Activated CD4-positive, alpha-beta T cell treated with anti-CD3 and anti-CD28 coated beads, Interleukin-2, amount 50 U/mL, for 48 hours (primary cell): ENCODE measurements around the gene KRT6A.

Experiments
- DNase-seq, 2 experiments: peaks; one replicate each; pipeline ENCODE4 v3.0.0-alpha.2; 2020

The KRT6A gene

GRCh38 chr12:52493172-52493571 is at the start of gene KRT6A:
KRT6A (minus strand) TSS chr12:52493257; CDS start chr12:52493188, 69 bp downstream.
- no peak for DNase-seq

DNA sequence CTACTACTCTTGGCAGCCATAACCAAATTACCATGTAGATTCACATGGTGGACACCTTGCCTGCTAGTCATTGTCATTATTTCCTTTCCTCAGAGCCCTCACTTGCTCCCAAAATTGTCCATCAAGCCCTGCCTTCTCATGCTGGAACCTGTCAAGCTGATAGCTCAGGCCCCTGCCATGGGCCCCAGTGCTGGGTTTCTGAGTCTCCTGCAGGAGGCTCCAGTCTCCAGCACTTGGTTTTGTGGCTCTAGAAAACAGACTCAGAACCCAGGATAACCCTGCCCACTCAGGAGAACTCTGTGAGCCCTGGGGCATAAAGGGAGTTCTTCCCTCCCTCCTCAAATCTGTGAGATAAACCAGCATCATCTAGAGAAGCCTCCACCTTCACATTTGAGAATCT is 49.1 kb upstream of the KRT6A start:
- no peak for DNase-seq

GRCh38 chr12:52541709-52542108 is 48.7 kb upstream of the KRT6A start:
- DNase-seq: no peak

DNA sequence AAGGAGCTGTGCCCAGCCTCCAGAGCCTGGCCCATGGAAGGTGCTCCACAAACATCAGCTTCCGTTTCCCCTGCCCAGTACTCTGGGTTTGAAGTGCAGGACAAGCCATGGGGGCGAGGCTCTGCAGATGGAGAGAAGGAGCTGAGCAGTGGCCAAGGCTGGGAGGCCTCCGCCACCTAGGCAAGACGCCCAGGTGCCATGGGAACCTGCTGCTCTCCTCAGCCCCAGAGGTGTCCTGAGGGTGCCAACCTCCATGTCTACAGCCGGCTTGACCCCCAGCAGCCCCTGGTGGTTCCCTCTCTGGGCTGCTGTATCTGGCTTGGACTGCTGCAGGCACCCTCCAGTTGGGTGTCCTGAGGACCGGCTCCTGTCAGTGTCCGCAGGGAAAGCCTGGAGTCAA is 47.5 kb upstream of the KRT6A start:
- DNase-seq: no peak

- no peak for DNase-seq
Observed at GRCh38 chr12:52539821-52540173, 46.7 kb upstream of the KRT6A start.

GRCh38 chr12:52539083-52539820 is 46.2 kb upstream of the KRT6A start:
- no peak for DNase-seq

GRCh38 chr12:52537101-52537500 is 44.0 kb upstream of the KRT6A start:
- no peak for DNase-seq

DNA sequence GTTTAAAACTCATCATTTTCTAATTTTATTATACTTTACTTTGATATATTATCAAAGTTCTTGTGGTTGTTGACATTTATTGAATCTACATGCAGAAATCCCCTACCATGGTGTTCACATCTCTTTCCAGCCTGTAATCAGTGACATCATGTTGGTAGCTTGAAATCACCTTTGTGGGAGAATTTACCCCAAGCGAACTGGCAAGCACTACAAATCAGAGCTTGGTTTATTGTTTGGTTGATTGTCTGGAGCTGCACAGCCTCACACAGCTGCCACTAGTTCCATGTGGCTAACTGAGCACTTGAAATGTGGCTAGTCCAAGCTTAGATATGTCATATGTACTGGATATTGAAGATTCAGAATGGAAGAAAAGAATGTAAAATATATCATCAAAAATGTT is 42.5 kb upstream of the KRT6A start:
- no peak for DNase-seq

DNA sequence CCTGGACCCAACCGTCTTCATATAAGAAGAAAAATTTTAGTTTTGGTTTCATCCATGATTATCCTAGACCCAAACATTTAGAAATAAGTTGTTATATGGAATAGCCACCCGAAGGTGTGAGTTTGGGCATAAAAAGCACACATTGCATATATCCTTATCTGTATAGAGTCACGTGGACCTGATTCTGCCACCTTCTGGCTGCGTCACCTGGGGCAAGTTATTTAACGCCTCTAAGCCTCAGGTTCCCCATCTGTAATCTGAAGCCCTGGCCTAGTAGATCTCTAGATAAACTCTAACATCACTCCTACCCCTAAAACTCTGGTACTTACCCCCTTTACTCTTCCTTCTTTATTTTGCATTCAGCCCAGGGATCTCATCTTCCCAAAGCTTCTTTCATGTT is 41.4 kb upstream of the KRT6A start:
- DNase-seq: no peak

DNA sequence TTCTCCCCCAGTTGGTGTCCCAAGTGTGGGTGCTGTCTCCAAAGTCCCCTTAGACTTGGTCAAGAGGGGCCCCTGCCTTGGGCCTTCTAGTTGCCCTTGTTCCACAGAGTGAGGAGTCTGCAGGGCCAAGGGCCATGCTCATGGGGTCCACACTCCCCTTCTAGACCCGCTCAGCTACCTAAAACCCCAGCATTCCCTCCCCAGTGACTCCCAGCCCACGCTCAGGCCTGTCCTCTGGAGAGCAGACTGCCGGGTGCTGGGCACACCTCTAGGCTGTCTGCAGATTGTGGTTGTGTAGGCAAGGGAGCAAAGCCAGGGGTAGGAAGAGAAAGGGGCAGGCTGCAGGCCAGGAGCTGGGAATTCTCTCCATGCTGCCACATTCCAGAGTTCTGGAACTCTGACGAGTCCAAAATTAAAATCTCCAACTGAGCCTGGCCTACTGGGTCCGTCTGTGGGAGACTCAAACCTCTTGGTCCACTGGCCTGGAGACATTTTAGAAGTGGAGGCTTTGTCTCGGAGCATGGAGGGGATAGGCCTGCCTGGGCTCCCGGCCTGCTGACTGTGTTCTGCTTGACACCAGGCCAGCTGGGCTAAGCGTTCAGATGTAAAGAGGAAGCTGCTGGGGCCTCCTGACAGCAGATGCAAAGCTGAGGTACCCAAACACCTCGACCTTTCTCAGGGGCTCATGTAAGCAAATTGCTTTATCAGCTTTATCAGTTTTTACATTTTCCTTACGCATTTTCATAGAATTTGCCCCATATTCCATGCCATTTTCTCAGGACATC is 40.8 kb upstream of the KRT6A start:
- no peak for DNase-seq

DNA sequence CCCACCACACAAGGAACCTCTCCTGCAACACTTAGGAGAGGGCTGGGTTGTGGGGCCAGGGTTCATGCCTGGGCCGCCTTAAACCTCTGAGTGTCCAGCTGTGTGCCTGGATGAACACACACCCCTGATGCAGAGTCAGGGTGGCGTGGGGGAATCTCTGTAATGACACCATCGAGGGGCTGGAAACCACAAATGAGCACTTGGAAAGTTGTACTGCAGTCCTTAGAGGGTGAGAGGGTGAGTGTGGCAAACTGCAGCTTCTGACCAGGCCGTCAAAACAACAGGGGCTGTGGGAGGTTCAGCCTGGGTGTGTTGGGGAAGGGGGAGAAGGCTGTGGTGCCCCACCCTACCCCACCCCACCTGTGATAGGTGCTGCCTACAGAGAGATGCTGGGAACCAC is 39.6 kb upstream of the KRT6A start:
- DNase-seq: no peak

- no peak for DNase-seq
Observed at GRCh38 chr12:52531566-52532300, 38.7 kb upstream of the KRT6A start.

DNA sequence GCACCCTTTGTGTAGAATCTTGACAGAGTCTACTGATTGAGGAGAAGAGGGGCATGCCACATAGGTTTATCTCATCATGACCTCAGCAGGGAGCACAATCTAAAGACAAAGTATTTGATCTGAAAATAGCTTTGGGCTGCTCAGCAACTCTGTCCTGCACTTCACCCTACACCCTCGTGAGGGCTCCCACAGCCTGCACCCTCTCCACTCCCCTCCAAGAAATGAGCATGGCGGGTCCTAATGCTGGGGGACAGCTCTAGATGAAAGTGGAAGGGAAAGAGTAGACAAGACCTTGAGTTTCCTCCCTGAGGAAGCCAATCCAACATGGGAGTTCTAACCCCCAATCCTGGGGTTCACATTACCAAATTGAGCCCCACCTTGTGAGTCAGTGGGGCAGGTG is 37.8 kb upstream of the KRT6A start:
- DNase-seq: no peak

DNA sequence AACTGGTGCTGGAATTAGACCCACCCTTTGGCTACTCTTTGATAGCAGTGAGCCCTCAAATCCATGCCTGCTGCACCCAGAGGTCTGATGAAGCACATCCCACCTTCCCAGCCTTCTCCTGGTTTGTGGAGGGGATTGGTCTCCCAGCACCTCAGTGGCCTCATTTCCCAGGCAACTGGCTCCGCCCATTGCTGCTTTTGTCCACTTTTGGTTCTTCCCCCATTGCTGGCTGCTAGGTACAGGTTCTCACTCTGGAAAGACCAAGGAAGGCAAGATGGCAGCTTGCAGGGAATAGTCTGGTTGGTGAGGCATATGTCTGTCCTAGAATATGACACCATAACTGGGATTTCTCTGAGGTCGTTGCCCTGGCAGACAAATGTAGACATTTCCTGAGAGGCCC is 37.3 kb upstream of the KRT6A start:
- DNase-seq: no peak

DNA sequence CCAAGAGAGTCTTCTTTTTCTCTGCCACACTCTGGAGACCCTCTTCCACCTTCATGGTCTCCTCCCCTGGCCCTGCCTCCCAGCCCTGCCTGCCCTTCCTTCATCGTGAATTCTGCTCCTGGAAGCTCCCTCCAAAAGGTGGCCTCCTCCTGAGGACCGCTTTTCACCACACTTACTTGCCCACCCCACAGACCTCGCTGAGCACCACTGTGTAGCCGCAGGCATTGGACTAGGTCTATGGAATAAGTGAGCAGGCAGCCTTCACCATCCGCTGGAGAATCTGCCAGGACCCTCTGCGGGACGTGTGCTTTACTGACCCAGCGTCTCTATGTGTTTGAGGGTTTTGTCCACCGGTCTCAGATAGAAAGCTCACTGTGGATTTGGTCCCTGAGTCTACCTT is 36.8 kb upstream of the KRT6A start:
- no peak for DNase-seq

DNA sequence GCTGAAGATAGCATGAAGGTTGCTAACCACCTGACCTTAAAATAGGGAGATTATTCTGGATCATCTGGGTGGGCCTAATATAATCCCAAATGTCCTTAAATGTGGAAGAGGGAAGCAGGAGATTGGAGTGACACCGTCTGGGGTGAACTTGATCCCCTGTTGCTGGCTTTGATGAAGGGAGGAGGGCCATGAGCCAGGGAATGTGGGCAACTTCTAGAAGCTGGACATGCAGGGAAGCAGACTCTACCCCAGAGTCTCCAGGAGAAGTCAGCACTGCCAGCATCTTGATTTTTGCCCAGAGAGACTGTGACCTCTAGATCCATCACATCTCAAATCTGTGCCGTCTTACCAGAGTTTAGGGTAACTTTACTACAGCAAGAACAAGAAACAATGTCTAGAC is 36.4 kb upstream of the KRT6A start:
- DNase-seq: no peak

- DNase-seq: no peak
Observed at GRCh38 chr12:52528641-52529143, 35.6 kb upstream of the KRT6A start.

DNA sequence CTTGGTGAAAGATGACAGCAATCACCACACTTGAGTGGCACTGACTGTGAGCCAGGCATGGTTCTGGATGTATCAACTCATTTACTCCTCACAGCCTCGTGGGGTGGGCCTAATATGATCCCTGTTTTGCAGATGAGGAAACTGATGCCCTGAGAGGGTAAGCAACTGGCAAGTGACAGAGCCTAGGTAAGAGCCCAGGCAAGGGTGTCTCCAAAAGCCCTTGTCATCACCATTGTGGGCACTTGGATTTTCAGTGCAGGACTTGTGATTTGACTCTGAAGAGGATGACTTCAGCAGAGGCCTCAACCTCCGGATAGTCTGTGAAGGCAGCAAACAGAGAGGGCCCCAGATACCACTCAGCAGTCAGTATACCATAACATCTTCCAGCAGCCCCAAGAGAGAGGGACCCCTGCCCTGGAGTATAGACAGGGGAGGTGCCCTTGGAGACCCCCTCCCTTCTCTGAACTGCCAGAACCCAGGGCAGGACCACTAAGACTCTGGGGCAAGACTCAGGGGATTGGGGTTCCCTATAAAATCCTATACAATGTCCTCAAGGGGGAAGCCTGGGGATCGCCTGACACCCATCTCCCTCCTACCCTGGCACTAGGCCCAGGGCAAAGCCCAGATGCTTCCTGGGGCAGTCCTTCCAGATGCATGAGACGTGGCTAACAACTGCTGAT is 34.2 kb upstream of the KRT6A start:
- DNase-seq: no peak

- no peak for DNase-seq
Observed at GRCh38 chr12:52526511-52526951, 33.5 kb upstream of the KRT6A start.

DNA sequence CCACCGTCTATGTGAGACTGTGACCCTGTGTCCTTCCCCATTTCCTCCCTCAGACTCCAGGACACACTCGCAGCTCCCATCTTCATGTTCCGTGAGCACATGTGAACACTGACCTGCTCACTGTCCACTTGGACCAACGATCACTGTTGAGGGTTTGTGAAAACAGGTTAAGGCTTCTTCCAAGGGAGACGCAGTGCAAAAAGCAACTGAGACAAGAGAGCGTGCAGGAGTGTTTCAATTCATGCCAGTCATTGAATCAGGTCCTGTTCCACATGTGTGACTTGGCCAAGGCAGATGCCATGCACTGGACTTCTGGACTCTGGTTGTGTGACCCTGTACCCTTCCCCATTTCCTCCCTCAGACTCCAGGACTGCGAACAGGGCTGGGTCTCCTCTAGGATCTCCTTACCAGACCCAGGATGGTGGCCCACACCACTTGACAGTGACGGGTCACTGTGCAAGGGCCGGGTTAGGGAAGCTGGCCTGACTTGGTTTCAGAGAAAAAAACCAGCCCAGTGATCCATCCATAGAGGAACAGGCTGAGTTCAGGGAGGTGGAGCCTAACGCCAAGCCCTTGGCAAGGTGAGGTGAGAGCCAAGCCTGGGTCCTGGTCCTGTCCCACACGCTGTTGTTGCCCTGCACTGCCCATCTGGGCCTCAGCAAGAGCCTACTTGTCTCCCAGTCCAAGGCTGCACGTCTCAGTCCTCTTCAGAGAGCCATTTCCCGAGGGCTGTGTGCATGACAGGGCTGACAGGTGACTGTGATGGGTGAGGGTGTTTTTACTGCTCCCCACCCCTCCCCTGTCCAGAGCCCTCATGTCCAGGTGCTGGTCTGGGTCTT is 32.8 kb upstream of the KRT6A start:
- DNase-seq: no peak

GRCh38 chr12:52524898-52525591 is 32.0 kb upstream of the KRT6A start:
- no peak for DNase-seq
